Measurements from ENCODE around the gene ZNF503.

Gene ZNF503

DNA sequence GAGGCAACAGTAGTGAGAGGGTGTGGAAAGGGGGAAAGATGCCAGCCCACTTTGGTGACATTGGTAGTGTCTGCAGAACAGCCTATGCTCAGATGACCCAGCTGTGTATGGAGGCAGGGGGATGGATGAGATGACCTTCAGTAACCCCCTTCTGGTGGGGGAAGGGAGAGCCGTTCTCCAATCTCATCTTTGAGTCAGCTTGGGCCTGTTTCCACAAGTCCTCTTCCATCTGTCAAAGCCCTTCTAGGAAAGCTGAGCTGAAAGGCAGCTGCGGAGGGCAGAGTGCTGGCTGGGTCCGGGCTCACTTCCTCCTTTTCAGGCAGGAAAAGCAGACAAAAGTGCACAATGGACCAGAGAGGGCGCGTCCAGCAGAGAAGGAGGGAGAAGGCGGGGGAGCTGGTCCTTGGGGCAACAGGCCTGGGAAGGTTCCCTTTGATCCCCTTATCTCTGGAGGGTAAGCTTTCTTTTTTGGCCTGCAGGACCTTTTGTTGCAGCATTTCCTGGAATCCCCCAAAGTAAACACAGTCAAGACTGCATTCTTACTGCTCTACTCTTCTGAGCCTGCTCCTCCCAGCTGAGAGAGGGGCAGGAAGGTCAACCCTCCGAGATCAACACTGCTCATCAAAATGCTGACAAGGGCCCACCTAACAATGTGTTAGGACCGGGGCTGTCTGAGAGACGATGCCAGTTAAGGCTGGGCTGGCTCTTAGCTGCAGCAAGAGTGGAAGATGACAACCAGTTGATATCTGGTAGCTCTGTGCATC, 28.6 kb upstream of the ZNF503 start:
- DNase-seq, result no peak

DNA sequence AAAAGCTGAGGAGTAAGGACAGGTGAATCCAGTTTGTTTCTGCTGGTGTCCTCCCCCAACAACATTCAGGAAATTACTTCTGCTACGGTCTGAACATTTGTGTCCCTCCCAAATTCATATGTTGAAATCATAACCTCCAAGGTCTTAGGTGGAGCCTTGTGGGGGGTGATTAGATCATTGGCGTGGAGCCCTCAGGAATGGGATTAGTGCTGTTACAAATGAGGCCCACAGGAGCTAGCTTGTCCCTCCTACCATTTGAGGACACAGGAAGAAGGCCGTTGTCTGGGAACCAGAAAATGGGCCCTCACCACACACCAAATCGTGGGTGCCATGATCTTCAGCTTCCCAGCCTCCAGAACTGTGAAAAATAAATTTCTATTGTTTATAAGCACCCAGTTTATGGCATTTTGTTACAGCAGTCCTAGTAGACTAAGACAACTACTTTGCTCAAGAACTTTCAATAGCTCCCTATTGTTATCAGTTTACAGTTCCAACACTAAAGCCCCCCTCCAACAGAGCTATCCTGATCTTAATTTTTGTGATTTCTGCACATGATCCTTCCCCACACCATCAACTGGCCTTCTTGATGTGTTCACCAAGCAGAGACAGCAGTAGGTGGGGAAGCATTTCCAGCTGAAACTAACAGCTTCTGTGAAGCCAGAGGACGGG, 27.7 kb upstream of the ZNF503 start:
- DNase-seq, result no peak

DNA sequence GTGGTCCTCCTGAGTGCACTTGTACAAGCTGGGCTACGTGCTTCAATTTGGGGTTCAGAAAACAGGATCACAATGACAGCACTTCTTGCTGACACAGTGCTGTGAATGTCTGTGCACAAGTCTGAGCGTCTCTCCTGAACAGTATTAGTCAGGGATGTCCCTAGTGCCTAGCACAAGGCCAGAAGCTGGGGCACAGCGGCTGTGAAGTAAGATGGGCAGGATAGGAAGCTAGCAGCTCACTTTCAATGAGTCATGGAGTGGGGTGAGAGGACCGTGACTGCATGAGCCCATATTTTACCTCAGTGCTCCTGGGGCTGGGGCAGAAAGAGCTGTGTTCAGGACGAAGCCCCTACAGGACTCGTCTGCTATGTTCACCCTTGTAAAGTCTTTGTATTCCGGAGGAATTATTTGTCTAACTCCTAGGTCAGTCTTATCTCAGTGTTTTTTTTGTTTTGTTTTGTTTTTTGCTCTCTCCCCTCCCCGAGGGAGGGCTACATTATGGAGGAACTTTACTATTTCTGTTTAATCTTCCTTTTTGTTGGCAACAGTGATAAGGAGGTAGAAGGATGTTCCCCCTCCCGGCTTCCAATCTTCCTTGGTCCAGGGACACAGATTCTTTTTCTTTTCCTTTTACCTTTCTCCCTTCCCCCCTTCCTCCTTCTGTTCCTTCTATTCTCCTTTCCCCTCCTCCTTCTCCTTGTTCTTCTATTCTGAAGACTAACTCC, 27.0 kb upstream of the ZNF503 start:
- DNase-seq, result no peak

DNA sequence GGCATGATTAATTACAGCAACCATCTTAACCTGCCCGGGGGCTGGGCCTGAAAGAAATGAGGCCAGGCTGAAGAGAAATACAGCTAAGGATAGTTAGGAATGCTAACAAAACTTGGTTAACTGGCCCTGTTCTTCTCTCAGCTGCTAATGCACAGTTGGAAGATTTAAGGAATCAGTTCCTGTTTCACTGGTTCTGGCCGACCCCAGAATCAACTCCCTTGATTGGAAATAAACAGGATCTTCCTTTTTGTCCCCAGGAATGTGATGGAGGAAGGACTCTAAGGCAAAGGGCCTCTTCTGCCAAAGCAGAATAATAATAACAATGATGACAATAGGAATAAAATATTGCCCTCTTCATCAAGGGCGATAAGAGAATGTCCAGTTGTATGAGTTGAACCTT, 26.4 kb upstream of the ZNF503 start:
- DNase-seq, result no peak

DNA sequence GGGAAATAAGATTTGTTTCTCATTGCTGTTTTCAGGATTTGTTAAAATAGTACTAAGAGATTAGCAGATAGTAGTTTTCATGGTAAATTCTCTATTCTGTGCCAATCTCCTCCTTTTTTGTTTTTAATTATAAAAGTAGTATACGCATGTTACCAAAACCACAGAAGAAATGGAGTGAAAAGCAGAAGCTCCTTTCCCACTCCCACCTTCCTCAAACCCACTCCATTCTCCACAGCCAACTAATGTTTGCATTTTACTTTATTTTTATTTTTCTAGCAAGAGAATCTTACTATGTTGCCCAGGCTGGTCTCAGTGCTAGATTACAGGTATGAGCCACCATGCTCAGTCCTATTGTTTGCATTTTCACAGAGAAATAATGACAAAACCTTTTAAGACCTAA, 25.3 kb upstream of the ZNF503 start:
- no peak for DNase-seq

DNA sequence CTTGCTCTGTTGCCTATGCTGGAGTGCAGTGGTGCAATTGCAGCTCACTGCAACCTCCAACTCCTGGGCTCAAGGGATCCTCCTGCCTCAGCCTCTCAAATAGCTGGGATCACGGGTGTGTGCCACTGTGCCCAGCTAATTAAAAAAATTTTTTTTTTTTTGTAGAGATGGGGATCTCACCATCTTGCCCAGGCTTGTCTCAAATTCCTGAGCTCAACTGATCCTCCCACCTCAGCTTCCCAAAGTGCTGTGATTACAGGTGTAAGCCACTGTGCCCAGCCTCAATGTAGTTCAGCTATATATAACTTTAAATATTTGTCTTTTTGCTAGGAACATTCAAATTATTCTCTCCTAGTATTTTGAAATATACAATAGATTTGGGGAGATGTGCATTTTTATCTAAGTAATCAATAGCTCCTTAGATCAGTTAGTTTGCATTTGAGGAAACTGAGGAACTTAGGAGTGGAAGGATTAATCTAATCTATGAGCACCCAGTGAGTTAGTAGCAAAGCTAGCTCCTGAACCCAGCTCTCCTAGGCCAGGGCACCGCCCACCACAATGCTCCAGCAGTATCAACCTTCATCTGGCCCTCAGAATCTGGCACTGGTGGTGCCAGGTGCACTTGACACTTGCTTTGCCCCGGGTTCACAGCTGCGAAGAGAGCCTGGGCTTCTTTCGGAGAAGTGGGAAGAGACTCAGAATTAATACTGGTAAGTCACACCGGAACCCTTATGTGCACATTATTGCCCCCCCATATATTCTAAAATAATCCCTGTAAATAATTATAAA, 23.9 kb upstream of the ZNF503 start:
- no peak for DNase-seq

DNA sequence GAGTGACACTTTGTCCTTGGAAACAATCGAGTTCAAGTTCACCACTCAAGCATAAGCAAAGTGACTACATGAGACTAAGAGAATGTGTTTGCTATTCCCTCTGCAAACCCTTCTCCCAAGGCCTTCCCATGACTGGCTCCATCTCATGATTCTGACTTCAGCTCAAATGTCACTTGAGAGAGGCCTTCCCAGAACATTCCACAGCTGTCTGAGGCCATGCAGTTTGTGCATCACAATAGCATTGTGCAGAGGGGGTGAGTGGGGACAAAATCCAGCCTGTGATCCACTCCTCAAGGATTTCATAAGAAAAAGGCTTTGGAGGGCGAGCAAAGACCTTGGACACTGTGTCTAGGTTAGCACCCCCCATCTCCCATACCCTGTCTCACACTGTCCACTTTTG, 23.0 kb upstream of the ZNF503 start:
- no peak for DNase-seq

DNA sequence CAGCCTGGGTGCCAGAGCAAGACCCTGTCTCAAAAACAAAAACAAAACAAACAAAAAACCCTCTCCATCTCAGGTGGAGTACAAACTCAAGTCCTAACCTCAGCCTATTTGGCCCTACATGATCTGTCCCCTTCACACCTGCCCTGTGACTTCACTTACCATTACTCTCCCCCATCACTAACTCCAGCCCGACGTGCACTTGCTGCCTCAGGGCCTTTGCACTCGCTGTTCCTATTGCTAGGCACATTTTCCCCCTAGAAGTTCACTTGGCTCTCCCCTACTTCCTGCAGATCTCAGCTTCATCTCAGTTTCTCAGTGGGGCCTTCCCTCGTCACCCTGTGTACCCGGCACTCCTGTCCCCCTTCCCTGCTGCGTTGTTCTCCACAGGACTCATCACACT, 21.3 kb upstream of the ZNF503 start:
- no peak for DNase-seq

DNA sequence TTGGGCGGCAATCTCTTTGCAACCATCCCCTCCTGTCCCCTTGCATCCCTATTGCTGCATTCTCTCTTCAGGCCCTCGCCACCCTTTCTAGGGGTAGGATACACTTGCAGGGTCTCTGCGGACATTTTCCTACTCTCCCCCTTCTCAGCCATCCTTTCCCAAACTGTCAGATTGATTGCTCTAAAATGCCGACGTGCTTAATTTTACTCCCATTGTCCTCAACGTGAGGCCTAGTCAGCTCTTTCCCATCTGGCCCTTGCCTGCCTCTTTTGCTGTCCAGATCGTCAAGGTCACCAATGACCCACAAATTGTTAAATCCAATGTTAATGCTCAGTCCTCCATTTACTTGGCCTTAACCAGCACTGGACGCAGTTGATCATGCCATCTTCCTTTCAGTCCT, 17.1 kb upstream of the ZNF503 start:
- DNase-seq, result no peak

DNA sequence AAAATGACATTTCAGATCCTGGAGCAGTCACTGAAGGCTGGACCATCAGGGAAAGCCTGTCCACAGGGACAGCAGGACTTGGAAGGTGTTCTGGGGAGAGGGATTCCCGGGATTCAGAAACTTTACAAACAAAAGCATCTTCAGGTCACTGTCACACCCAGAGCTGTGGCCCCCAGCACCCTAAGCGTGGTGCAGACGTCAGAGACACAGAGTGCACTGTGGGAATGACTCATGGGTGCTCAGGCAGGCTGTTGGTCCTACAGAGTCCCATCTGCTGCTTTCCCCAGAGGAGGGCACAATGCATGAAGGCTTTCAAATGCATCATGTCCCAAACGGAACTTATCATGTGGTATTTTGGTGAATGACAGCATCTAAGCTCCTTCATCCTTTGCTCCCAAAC, 16.7 kb upstream of the ZNF503 start:
- no peak for DNase-seq

DNA sequence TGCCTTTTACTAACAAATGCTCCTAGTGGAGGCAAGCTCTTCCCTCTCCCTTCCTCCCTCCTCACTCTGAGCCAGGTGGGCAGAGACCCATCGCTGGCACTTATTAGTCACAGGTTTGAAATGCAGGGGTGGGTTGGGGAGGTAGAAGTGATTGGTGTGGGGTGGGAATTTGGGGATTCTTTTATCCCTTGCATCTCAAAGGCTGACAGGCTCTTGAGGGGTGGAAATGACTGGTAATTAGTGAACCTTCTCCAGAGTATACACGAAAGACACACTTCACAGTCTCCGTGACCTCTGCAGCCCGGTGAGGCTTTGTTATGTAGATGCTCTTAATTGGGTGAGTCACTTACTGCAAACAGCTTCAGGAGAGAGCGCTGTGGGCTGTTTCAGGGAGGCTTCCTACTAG, 16.0 kb upstream of the ZNF503 start:
- DNase-seq, result no peak

DNA sequence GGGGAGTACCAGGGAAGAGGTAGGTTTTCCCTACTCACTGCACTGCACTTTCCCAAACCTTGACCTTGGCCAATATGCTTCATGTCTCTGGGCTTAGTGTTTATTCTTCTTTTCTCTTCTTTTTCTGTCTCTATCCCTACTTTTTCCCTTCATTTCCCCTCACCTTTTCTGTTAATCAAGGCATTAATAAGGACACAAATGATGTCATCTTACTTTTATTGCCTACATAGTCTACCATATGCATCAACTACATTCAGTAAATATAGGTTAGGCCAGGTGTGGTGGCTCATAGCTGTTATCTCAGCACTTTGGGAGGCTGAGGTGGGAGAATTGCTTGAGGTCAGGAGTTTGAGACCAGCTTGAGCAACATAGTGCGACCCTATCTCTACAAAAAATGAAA, 13.0 kb upstream of the ZNF503 start:
- no peak for DNase-seq

DNA sequence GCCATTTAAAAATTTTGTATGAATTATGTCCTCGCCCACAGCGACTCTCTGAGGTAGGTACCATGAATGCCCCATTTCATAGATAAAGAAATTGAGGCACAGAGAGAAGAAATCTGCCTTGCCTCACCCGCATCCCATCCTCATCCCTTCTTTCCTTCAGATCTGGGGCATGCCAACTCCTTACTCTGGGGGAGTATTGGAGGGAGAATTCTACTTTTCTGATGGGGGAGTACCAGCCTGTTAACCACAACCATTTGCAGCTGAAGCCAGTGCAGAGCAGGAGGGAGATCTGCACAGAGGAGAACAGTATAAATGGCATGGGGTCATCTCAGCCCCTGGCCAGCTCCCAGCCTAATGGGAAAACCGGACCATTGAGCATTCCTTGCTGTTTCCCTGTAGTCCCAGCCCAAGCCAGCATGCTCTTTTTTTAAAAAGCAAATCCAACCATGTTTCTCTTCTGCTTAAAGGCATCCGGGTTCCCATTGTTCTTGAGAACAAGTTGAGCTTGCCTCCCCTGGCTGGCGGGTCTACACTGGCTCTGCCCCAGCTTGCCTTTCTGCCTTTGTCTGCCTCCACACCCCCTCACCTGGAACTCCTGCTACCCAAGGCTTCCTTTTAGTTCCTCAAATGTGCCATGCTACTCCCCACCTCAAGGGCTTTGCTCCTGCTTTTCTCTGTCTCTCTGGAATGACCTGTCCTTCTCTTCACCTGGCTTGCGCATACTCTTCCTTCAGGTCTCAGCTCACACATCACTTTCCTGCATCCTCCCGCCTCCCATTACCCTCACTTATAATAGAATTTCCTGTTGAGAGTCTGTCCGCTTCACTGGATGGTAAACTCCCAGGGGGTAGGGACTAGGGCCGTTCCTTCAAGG, 8.8 kb upstream of the ZNF503 start:
- DNase-seq, result no peak

DNA sequence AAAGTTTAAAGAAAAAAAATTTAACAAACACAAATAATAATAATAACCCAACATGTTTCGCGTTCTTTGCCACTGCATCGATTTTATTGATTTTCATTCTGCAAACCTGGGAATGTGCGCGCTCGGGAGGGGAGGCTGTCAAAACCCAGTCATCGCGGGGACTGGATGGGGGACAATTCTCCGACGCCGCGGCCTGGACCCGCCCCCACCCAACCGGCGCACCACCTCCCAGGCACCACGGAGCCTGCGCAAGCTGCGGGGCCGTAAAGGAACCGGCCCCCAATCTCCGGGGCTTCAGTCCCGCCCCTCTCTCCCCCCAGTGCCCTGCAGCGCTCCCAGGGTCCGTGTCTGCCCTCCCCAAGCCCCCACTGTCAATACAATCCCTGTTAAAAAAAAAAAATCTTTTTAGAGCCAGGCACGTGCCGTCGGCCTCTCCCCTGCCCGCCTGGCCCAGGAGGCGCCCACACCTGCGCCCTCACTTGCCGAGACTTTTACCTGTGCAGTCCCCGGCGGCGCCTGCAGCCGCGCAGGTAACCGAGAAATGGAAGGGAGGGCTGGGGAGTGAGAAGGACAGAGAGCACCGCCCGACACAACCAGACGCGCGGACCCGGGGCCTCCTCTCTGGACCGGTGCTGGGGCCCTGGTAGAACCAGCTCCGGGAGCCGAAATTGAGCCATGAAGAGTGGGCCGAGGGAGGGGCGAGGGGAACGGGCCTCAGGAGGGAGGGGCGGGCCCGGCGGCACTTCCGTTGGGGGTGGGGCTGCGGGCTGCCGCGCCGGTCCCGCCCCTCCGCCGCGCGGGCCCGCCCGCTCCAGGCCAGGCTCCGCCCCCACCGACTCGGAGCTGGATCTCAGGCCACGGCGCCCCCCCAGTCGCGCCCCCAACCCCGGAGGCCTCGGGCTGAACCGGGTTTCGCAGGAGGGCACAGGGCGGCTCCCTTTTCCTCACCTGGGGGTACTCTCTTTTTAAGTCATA, 7.6 kb upstream of the ZNF503 start:
- DNase-seq, result no peak

DNA sequence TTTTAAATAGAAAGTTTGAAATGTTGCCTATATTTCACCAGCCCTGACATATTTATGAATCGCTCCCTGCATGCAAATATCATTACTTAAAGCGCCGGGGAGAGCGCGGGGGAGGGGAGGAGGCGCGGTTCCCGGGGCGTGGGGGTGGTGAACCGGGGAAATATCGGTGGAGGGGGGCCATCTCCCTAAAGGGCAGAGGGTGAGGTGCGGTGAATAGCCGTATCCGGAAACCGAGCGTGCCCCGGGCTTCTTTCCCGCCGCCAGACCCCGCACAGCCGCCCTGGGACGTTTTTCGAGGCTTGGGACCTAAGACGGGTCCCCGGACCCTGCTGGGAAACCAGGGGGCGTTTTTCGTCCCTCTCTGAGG, 6.9 kb upstream of the ZNF503 start:
- no peak for DNase-seq

DNA sequence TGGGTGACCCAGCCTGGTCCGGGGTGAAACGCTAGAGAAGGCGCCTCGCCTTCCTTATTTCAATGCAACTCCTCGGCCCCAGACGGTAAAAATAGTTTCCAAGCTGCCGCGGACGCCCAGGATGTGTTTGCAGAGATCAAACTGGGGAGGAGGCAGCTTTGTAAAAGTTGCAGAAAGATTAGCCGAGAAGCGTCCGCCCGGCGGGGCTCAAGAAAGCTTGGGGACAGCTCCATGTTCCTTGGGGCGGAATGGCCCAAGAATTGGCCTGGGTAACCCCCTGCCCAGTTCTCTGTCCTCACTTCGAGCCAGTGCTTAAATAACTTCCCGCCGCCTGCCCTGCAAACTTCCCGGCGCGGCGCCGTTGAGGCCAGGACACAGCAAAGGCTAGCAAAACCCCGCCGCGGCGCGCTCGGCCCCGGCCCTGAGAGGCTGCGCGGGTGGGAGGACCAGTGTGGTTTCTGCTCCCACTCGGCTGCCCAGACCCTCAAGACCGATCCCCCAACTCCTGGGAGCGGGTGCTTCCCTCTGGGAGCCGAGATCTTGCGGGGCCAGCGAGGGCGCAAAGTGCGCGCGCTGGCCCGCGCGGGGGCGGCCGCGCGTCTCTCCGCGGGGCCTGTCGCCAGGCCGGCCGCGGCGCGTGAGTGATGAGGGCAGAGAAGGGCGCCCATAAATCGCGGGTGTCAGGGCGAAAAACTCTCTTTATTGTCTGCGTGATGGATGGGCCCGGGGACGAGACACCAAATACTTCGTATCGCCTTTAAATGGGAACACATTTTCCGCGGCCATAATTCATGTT, 6.3 kb upstream of the ZNF503 start:
- DNase-seq, result no peak

DNA sequence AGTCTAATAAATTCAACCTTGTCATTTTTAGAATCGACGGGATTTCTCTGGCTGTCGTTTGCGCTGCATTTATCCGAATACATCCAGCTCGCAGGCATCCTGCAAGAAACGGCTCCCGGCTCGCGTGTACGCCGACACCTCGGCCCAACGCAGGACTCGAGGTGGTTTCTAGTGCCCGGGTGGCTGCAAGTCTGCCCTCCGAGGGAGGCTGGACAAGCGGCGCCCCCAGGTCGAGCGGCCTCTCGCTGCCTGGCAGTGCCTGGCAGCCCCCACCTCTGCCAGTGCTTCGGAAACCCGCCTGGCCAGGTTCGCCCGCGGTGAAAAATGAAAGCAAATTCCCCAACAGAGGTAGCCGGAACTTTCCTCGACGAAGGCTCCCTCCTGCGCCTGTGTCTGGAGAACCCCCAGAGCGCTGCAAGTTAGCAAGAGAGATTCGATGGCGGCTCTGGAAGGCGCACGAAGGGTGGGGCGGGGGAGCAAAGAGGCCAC, 5.7 kb upstream of the ZNF503 start:
- no peak for DNase-seq

DNA sequence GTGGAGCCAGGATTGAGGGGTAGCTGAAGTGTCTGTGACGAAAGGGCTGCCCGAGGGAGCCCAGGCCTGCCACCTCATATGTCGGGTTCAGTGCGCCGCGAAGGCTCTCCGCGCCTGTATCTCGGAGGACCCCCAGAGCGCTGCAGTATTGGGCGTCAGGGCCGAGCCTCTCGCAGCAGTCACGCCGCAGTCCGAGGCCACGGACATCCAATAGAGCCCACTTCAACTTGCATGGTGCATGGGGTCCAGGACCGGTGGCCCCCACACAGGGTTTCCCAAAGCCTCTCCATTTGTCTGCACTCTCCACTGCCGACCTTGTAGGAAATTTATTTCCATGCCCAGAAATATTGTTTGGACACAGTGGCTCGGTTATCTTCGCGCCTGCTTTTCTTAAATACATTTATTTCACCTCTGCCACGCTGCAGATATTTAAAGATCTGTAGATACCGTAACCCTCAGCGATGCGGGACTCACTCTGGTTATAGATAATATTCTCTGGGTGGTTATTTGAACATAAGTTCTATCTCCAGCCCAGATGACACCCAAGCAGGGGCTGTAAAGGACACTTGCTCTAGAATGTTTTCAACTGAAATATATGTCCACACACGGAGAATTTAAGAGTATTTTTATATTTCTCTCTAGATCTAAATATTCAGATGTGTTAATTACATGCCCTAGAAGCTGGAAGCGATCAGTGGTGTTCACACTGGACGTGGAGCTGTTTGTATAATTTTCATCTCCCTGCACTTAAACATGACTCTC, 5.1 kb upstream of the ZNF503 start:
- no peak for DNase-seq

Measured in activated CD8-positive, alpha-beta memory T cell treated with anti-CD3 and anti-CD28 coated beads for 24 hours (primary cell).